SK-N-SH (cell line): ENCODE measurements around the gene PDE4A.
A peak's percentile ranks its signal among the peaks of the same experiment; 100 is the strongest.

Source experiments
- CTCF ChIP-seq: fragments of 200-600 bp; sonication (generic); IDR thresholded peaks from 2 replicates; pipeline ENCODE4 v1.6.1; 2017; ENCODE audit warnings: antibody characterized with exemption, mild to moderate bottlenecking, moderate library complexity
- FOXM1 ChIP-seq: IDR thresholded peaks from 2 replicates; pipeline ENCODE4 v1.4.0; 2012; ENCODE audit warnings: low read depth, mild to moderate bottlenecking

GRCh38 chr19:10388957-10389356 lies 31.4 kb upstream of the PDE4A start:
- peak; percentile 96 for TF ChIP-seq CTCF
- no peak for TF ChIP-seq FOXM1
